Bronchial epithelial cell (primary cell): ENCODE data around the gene TOM1L2. TPM values are rescaled to one million over a fixed set of nuclear protein-coding genes. Genes with fewer than 3 reads are reported as not detected.

Source experiments
- DNase-seq: peaks from one replicate; pipeline ENCODE4 v3.0.0-alpha.2; 2010; ENCODE audit warnings: low read depth
- FAIRE-seq: peaks from 2 replicates; lab custom pipeline; 2011; peaks lifted over from hg19 to GRCh38; lab: Jason Lieb, UNC
- H3K27me3 ChIP-seq: 2 replicates; pipeline ENCODE4 v1.5.1; 2011; ENCODE audit warnings: low read length; ENCODE audit not compliant: control insufficient read depth, insufficient read depth
- H3K36me3 ChIP-seq: 2 replicates; pipeline ENCODE4 v1.5.1; 2011; ENCODE audit warnings: low read length; ENCODE audit not compliant: control insufficient read depth, insufficient read depth
- H3K4me3 ChIP-seq: 2 replicates; pipeline ENCODE4 v1.5.1; 2011; ENCODE audit warnings: mild to moderate bottlenecking, low read depth, low read length, control low read depth
- CTCF ChIP-seq: IDR thresholded peaks from 2 replicates; pipeline ENCODE4 v1.5.1; 2011; ENCODE audit warnings: mild to moderate bottlenecking, moderate library complexity, low read length, control low read depth, inconsistent platforms; ENCODE audit not compliant: insufficient read depth, severe bottlenecking
- total RNA-seq: library from RNA; depleted of rRNA; stranded (reverse); fragments of >200 nt; gene quantifications from 2 replicates; pipeline ENCODE4 v1.2.1, GENCODE V29; 2014

Gene TOM1L2
- total RNA-seq, 1 donor from 2014 or later: 12.4 TPM

GRCh38 chr17:17886726-17887125, 85.5 kb downstream of the TOM1L2 start:
- no peak for DNase-seq
- H3K27me3 ChIP-seq: no peaks in the 10 kb centered on the region
- no peak overlapping the region for H3K4me3 ChIP-seq
- TF ChIP-seq CTCF: no peak
- H3K36me3 ChIP-seq: peaks cover 10% of the 10 kb centered on the region
- no peak for FAIRE-seq

- TF ChIP-seq CTCF: no peak
- Histone ChIP-seq H3K36me3 (peaks cover 10% of the 10 kb centered on the region), H3K27me3 (no peaks in the 10 kb centered on the region), H3K4me3 (no peak overlapping the region)
- DNase-seq (no peak), FAIRE-seq (no peak)
These were observed 86.0 kb downstream of the TOM1L2 start for GRCh38 chr17:17886226-17886625.

GRCh38 chr17:17884391-17885357, 87.5 kb downstream of the TOM1L2 start:
- no peak for TF ChIP-seq CTCF
- no peaks in the 10 kb centered on the region for H3K27me3 ChIP-seq
- DNase-seq: no peak
- FAIRE-seq: peak; percentile 64
- no peak overlapping the region for H3K4me3 ChIP-seq
- peaks cover 11% of the 10 kb centered on the region for H3K36me3 ChIP-seq

- H3K36me3 ChIP-seq: peaks cover 15% of the 10 kb centered on the region
- H3K27me3 ChIP-seq: no peaks in the 10 kb centered on the region
- DNase-seq (no peak), FAIRE-seq (no peak)
- no peak for TF ChIP-seq CTCF
- H3K4me3 ChIP-seq: no peak overlapping the region
These were observed 88.4 kb downstream of the TOM1L2 start for GRCh38 chr17:17883801-17884200.

GRCh38 chr17:17882082-17882581, 90.1 kb downstream of the TOM1L2 start:
- DNase-seq (no peak), FAIRE-seq (peak; percentile 55)
- no peak overlapping the region for H3K4me3 ChIP-seq
- no peaks in the 10 kb centered on the region for H3K27me3 ChIP-seq
- no peak for TF ChIP-seq CTCF
- peaks cover 16% of the 10 kb centered on the region for H3K36me3 ChIP-seq
